ENCODE results near the gene OCRL. TPM values are rescaled to one million over a fixed set of nuclear protein-coding genes. Genes with fewer than 3 reads are reported as not detected.
A peak's percentile ranks its signal among the peaks of the same experiment; 100 is the strongest.
"Not testable (repeated sequence)": the region's sequence is repeated elsewhere in the genome, so short reads cannot be mapped to it uniquely, and the experiment has no call there.

The OCRL gene
- total RNA-seq, 1 donor from 2014 or later: 36.1 TPM

- Histone ChIP-seq H4K20me1 (ENCODE audit: insufficient read depth, low read length) (no peaks in the 10 kb centered on the region), H3K9ac (ENCODE audit: low read length) (no peak overlapping the region), H3K27me3 (ENCODE audit: insufficient read depth, low read length) (no peaks in the 10 kb centered on the region), H3K27ac (ENCODE audit: low read depth, low read length) (no peak overlapping the region), H3K79me2 (ENCODE audit: insufficient read depth, low read length) (no peaks in the 10 kb centered on the region), H3K4me3 (ENCODE audit: insufficient read depth, low read depth, low read length) (no peak overlapping the region), H3K4me2 (ENCODE audit: low read length) (no peak overlapping the region), H3K36me3 (ENCODE audit: insufficient read depth, low read length) (peaks cover 17% of the 10 kb centered on the region), H2AFZ (ENCODE audit: low read depth, low read length) (no peak overlapping the region), H3K4me1 (ENCODE audit: insufficient read depth, low read length) (no peaks in the 10 kb centered on the region), H3K9me3 (ENCODE audit: insufficient read depth, low read depth, low read length) (no peaks in the 10 kb centered on the region)
- H3K27ac Mint-ChIP-seq (ENCODE audit: unreplicated experiment): no peak overlapping the region
- TF ChIP-seq EZH2 (IDR thresholded peaks at IDR 0.05; ENCODE audit: insufficient read depth, low read length): no peak
- H3K9me3 Mint-ChIP-seq (ENCODE audit: unreplicated experiment): no peaks in the 10 kb centered on the region
- H3K27me3 Mint-ChIP-seq (ENCODE audit: low read depth, unreplicated experiment): no peaks in the 10 kb centered on the region
- FAIRE-seq: no peak
- no peak for DNase-seq (ENCODE audit: low read depth)
- peaks cover 19% of the 10 kb centered on the region for H3K36me3 Mint-ChIP-seq (ENCODE audit: low read depth, unreplicated experiment)
- peaks cover 11% of the 10 kb centered on the region for H3K4me1 Mint-ChIP-seq (ENCODE audit: low read depth, unreplicated experiment)
- no peak overlapping the region for H3K4me3 Mint-ChIP-seq (ENCODE audit: unreplicated experiment)
Observed at GRCh38 chrX:129561453-129561852, 21.4 kb downstream of the OCRL start.

- not testable (repeated sequence) for H3K4me1 Mint-ChIP-seq (ENCODE audit: low read depth, unreplicated experiment); H2AFZ ChIP-seq (ENCODE audit: low read depth, low read length); H3K4me1 ChIP-seq (ENCODE audit: insufficient read depth, low read length); H3K4me2 ChIP-seq (ENCODE audit: low read length); H4K20me1 ChIP-seq (ENCODE audit: insufficient read depth, low read length); H3K4me3 Mint-ChIP-seq (ENCODE audit: unreplicated experiment); H3K9me3 Mint-ChIP-seq (ENCODE audit: unreplicated experiment); FAIRE-seq; H3K27me3 Mint-ChIP-seq (ENCODE audit: low read depth, unreplicated experiment); H3K4me3 ChIP-seq (ENCODE audit: insufficient read depth, low read depth, low read length); H3K27ac Mint-ChIP-seq (ENCODE audit: unreplicated experiment); DNase-seq (ENCODE audit: low read depth); H3K27me3 ChIP-seq (ENCODE audit: insufficient read depth, low read length); H3K27ac ChIP-seq (ENCODE audit: low read depth, low read length); H3K9me3 ChIP-seq (ENCODE audit: insufficient read depth, low read depth, low read length); H3K9ac ChIP-seq (ENCODE audit: low read length); H3K79me2 ChIP-seq (ENCODE audit: insufficient read depth, low read length)
- peaks cover 13% of the 10 kb centered on the region for H3K36me3 Mint-ChIP-seq (ENCODE audit: low read depth, unreplicated experiment)
- H3K36me3 ChIP-seq (ENCODE audit: insufficient read depth, low read length): peaks cover 21% of the 10 kb centered on the region
Observed at GRCh38 chrX:129564345-129564744, 24.3 kb downstream of the OCRL start.

GRCh38 chrX:129565046-129565650, 25.1 kb downstream of the OCRL start:
- Histone ChIP-seq H2AFZ (ENCODE audit: low read depth, low read length) (no peak overlapping the region), H3K4me1 (ENCODE audit: insufficient read depth, low read length) (no peaks in the 10 kb centered on the region), H3K9me3 (ENCODE audit: insufficient read depth, low read depth, low read length) (no peaks in the 10 kb centered on the region), H3K79me2 (ENCODE audit: insufficient read depth, low read length) (no peaks in the 10 kb centered on the region), H3K9ac (ENCODE audit: low read length) (no peak overlapping the region), H4K20me1 (ENCODE audit: insufficient read depth, low read length) (no peaks in the 10 kb centered on the region), H3K27ac (ENCODE audit: low read depth, low read length) (no peak overlapping the region), H3K4me2 (ENCODE audit: low read length) (no peak overlapping the region), H3K27me3 (ENCODE audit: insufficient read depth, low read length) (no peaks in the 10 kb centered on the region), H3K4me3 (ENCODE audit: insufficient read depth, low read depth, low read length) (no peak overlapping the region), H3K36me3 (ENCODE audit: insufficient read depth, low read length) (peaks cover 25% of the 10 kb centered on the region)
- Mint-ChIP-seq H3K9me3 (ENCODE audit: unreplicated experiment) (no peaks in the 10 kb centered on the region), H3K27me3 (ENCODE audit: low read depth, unreplicated experiment) (no peaks in the 10 kb centered on the region), H3K4me3 (ENCODE audit: unreplicated experiment) (no peak overlapping the region), H3K4me1 (ENCODE audit: low read depth, unreplicated experiment) (peaks cover 2% of the 10 kb centered on the region), H3K36me3 (ENCODE audit: low read depth, unreplicated experiment) (peaks cover 9% of the 10 kb centered on the region), H3K27ac (ENCODE audit: unreplicated experiment) (no peak overlapping the region)
- DNase-seq (ENCODE audit: low read depth) (no peak), FAIRE-seq (peak; percentile 97)
- no peak for TF ChIP-seq CTCF (IDR thresholded peaks at IDR 0.05; ENCODE audit: insufficient read depth, low read depth, low read length)
- no peak for TF ChIP-seq EZH2 (IDR thresholded peaks at IDR 0.05; ENCODE audit: insufficient read depth, low read length)
